Pons (tissue), 1 donor: ENCODE data around the gene FCAMR.

Source experiments
- DNase-seq: peaks from one replicate; pipeline ENCODE4 v3.0.0-alpha.2; 2016; ENCODE audit warnings: low spot score

FCAMR gene

DNA sequence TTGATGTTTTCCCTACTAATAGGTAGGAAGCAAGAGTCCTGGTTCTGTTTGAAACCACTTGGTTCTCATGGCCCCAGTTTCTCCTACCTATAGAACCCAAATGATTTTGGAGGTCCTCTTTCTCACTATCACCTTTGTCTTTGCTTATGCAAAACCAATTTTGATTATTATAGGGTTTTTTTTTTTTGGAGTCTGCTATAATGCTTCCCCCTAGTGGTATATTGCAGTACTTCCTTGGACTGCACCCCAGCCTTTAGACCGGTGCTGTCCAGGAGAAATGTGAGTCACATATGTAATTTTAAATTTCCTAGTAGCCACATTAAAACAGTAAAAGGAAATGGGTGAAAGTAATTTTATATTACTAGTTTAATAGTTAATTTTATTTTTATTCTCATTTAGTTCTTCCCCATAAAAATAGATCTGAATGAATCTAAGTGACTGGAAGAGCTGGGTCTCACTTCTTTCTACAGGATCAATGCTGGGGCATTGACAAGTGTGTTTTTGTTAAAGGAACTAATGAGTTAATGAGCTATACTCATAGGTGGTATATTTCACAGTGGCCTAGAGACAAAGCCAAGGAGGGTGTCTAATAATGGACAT is 59.1 kb downstream of the FCAMR start:
- DNase-seq = no peak

- DNase-seq = no peak
These were observed 60.4 kb downstream of the FCAMR start for GRCh38 chr1:206909883-206910318.

GRCh38 chr1:206909161-206909882 is 60.9 kb downstream of the FCAMR start:
- DNase-seq = no peak

DNA sequence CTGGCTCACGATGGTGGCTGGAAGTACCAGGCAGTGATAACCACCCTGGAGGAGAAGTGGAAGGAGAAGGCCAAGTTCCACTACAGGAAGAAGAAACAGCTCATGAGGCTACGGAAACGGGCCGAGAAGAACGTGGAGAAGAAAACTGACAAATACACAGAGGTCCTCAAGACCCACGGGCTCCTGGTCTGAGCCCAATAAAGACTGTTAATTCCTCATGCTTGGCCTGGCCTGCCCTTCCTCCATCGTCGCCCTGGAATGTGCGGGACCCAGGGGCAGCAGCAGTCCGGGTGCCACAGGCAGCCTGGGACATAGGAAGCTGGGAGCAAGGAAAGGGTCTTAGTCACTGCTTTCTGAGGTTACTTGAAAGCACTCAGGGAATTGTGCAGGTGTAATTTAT is 62.2 kb downstream of the FCAMR start:
- no peak for DNase-seq
